Gastrocnemius medialis (tissue), 4 donors: Measurements from ENCODE around the gene FNDC3B.

Experiments
- POLR2A ChIP-seq, 2 donors: fragments of 450-650 bp; IDR thresholded peaks; one replicate each; pipeline ENCODE4 v1.6.1; 2017; ENCODE audit warnings: antibody characterized with exemption in 2 of 2, mild to moderate bottlenecking in 2 of 2, moderate library complexity in 2 of 2
- TF ChIP-seq, protein P1 (sequence below), 5 experiments: fragments of 450-650 bp in 3 of 5; fragments of 200-600 bp in 2 of 5; sonication (generic) in 2 of 5; IDR thresholded peaks in 4 of 5; conservative IDR thresholded peaks in 1 of 5; 1 replicate in 4 of 5; 2 replicates in 1 of 5; pipeline ENCODE4 v1.5.1; 2016 to 2019; ENCODE audit warnings: antibody characterized with exemption in 5 of 5, mild to moderate bottlenecking in 3 of 5, moderate library complexity in 3 of 5

DNA sequence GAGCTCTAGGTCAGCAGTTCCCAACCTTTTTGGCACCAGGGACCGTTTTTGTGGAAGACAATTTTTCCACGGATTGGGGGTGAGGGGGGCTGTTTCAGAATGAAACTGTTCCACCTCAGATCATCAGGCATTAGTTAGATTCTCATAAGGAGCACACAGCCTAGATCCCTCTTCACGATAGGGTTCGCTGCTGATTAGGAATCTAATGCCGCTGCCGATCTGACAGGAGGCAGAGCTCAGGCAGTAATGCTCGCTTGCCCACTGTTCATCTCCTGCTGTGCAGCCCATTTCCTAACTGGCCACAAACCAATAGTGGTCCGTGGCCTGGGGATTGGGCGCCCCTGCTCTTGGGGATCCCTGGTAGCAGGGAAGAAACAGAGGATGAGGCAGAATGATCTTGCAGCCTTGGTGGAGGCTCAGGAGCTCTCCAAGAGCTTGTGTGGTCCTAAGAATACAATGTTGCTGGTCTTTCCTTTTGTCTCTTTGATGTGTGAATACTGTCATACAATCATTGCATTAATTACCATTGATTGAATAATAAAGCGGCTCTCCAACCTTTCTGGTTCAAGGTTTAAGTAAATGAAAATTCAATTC lies 183.2 kb downstream of the FNDC3B start:
- TF ChIP-seq, protein P1, sequence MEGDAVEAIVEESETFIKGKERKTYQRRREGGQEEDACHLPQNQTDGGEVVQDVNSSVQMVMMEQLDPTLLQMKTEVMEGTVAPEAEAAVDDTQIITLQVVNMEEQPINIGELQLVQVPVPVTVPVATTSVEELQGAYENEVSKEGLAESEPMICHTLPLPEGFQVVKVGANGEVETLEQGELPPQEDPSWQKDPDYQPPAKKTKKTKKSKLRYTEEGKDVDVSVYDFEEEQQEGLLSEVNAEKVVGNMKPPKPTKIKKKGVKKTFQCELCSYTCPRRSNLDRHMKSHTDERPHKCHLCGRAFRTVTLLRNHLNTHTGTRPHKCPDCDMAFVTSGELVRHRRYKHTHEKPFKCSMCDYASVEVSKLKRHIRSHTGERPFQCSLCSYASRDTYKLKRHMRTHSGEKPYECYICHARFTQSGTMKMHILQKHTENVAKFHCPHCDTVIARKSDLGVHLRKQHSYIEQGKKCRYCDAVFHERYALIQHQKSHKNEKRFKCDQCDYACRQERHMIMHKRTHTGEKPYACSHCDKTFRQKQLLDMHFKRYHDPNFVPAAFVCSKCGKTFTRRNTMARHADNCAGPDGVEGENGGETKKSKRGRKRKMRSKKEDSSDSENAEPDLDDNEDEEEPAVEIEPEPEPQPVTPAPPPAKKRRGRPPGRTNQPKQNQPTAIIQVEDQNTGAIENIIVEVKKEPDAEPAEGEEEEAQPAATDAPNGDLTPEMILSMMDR (IDR thresholded peaks at IDR 0.05 in 4 of 5, conservative IDR thresholded peaks at IDR 0.05 in 1 of 5) = no peak
- TF ChIP-seq POLR2A (IDR thresholded peaks at IDR 0.05) = no peak
